ENCODE results near the gene ENDOU. TPM values are rescaled to one million over a fixed set of nuclear protein-coding genes. Genes with fewer than 3 reads are reported as not detected.

The ENDOU gene
- total RNA-seq, 1 donor from 2014 or later = not detected

- H3K27me3 Mint-ChIP-seq (ENCODE audit: low read depth, unreplicated experiment) = peaks cover 28% of the 10 kb centered on the region
Measured at GRCh38 chr12:47717046-47717442, 8.2 kb downstream of the ENDOU start.

GRCh38 chr12:47715877-47716548, 9.3 kb downstream of the ENDOU start:
- H2AFZ ChIP-seq (ENCODE audit: low read depth, low read length) = no peak overlapping the region

More at GRCh38 chr12:47717046-47717442, 8.2 kb downstream of the ENDOU start:
- H4K20me1 ChIP-seq (ENCODE audit: insufficient read depth, low read length) = peaks cover 6% of the 10 kb centered on the region
- H3K36me3 Mint-ChIP-seq (ENCODE audit: low read depth, unreplicated experiment) = no peaks in the 10 kb centered on the region
- H3K4me1 Mint-ChIP-seq (ENCODE audit: low read depth, unreplicated experiment) = peaks cover 16% of the 10 kb centered on the region
- no peaks in the 10 kb centered on the region for H3K9me3 ChIP-seq (ENCODE audit: insufficient read depth, low read depth, low read length)
- H3K4me1 ChIP-seq (ENCODE audit: insufficient read depth, low read length) = peaks cover 21% of the 10 kb centered on the region
- no peaks in the 10 kb centered on the region for H3K9me3 Mint-ChIP-seq (ENCODE audit: unreplicated experiment)
- no peak overlapping the region for H3K4me3 ChIP-seq (ENCODE audit: insufficient read depth, low read depth, low read length)
- no peak for FAIRE-seq
- H3K4me3 Mint-ChIP-seq (ENCODE audit: unreplicated experiment) = no peak overlapping the region
- peak overlapping the region; percentile 16 for H3K4me2 ChIP-seq (ENCODE audit: low read length)
- H3K27ac ChIP-seq (ENCODE audit: low read depth, low read length) = no peak overlapping the region
- H3K27ac Mint-ChIP-seq (ENCODE audit: unreplicated experiment) = no peak overlapping the region
- DNase-seq (ENCODE audit: low read depth) = no peak
- no peak overlapping the region for H3K9ac ChIP-seq (ENCODE audit: low read length)
- H3K36me3 ChIP-seq (ENCODE audit: insufficient read depth, low read length) = no peaks in the 10 kb centered on the region
- H3K79me2 ChIP-seq (ENCODE audit: insufficient read depth, low read length) = no peaks in the 10 kb centered on the region
- no peak for TF ChIP-seq CTCF (IDR thresholded peaks at IDR 0.05; ENCODE audit: insufficient read depth, low read depth, low read length)
- H2AFZ ChIP-seq (ENCODE audit: low read depth, low read length) = no peak overlapping the region
- H3K27me3 ChIP-seq (ENCODE audit: insufficient read depth, low read length) = no peaks in the 10 kb centered on the region

More at GRCh38 chr12:47715877-47716548, 9.3 kb downstream of the ENDOU start:
- no peak overlapping the region for H3K4me3 Mint-ChIP-seq (ENCODE audit: unreplicated experiment)
- peaks cover 21% of the 10 kb centered on the region for H3K4me1 ChIP-seq (ENCODE audit: insufficient read depth, low read length)
- TF ChIP-seq CTCF (IDR thresholded peaks at IDR 0.05; ENCODE audit: insufficient read depth, low read depth, low read length) = no peak
- TF ChIP-seq EZH2 (IDR thresholded peaks at IDR 0.05; ENCODE audit: insufficient read depth, low read length) = no peak
- H3K9ac ChIP-seq (ENCODE audit: low read length) = peak overlapping the region; percentile 19
- no peak overlapping the region for H3K4me3 ChIP-seq (ENCODE audit: insufficient read depth, low read depth, low read length)
- H3K27ac Mint-ChIP-seq (ENCODE audit: unreplicated experiment) = no peak overlapping the region
- no peaks in the 10 kb centered on the region for H3K79me2 ChIP-seq (ENCODE audit: insufficient read depth, low read length)
- peaks cover 8% of the 10 kb centered on the region for H3K4me1 Mint-ChIP-seq (ENCODE audit: low read depth, unreplicated experiment)
- H3K27me3 Mint-ChIP-seq (ENCODE audit: low read depth, unreplicated experiment) = peaks cover 28% of the 10 kb centered on the region
- H3K27ac ChIP-seq (ENCODE audit: low read depth, low read length) = no peak overlapping the region
- peaks cover 6% of the 10 kb centered on the region for H4K20me1 ChIP-seq (ENCODE audit: insufficient read depth, low read length)
- H3K4me2 ChIP-seq (ENCODE audit: low read length) = peak overlapping the region; percentile 78
- no peak for FAIRE-seq
- no peaks in the 10 kb centered on the region for H3K9me3 Mint-ChIP-seq (ENCODE audit: unreplicated experiment)
- H3K36me3 Mint-ChIP-seq (ENCODE audit: low read depth, unreplicated experiment) = no peaks in the 10 kb centered on the region
- no peaks in the 10 kb centered on the region for H3K9me3 ChIP-seq (ENCODE audit: insufficient read depth, low read depth, low read length)
- H3K27me3 ChIP-seq (ENCODE audit: insufficient read depth, low read length) = no peaks in the 10 kb centered on the region
- DNase-seq (ENCODE audit: low read depth) = no peak
- H3K36me3 ChIP-seq (ENCODE audit: insufficient read depth, low read length) = no peaks in the 10 kb centered on the region

Data from astrocyte (in vitro differentiated cells and primary cell).